ENCODE data around the gene ZNF236. TPM values are rescaled to one million over a fixed set of nuclear protein-coding genes. Genes with fewer than 3 reads are reported as not detected.

The ZNF236 gene
- total and polyA plus RNA-seq, 5 donors from 2014 or later: 5.5 to 26.1 (median 8.1) TPM

DNA sequence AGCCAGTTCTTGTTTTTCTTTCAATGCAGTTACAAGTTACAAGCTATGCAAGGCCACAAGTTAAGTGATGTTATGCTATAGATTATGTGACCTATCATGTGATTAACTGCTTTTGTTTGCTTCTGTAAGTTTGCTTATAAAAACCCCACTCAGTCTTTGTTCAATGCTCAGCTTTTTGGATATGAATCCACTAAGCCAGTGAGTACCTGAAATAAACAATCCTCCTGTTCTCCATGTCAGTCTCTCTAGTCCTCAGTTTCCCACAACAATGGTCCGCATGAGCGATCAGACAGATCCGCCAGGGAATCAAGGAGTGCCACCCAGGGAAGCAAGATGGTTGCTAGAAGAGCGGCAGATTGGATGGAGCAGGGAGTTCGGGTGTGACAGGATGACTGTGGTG is 30.7 kb upstream of the ZNF236 start:
- ATAC-seq (ENCODE audit: low read depth in 2 of 2): no peak
- H3K27ac Mint-ChIP-seq: peak overlapping the region in 1 of 3 donors; percentile 65

DNA sequence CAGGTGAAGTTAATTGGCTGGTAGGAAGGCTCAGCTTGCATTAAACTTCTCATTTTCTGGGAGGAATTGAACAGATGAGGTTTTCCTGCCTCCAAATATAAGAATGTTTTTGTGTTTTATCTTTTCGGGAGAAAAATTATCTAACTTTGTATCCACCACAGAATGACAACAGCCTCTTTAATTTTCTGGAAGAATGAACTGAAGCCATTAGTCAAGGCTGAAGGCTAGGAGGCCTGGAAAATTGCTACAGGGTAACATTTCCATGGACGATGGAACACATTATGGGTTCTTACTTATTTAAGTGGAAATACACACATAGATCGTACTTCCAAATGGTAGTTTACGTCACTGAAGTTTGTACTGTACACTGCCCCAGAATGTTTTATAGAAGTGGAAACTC is 28.0 kb upstream of the ZNF236 start:
- Histone ChIP-seq H3K9me3 (ENCODE audit: control insufficient read depth in 2 of 2, low read length in 2 of 2) (peaks cover 5 to 11% of the 10 kb centered on the region in 2 experiments), H3K27me3 (ENCODE audit: control insufficient read depth, insufficient read depth, low read length) (no peaks in the 10 kb centered on the region), H3K36me3 (ENCODE audit: control insufficient read depth, insufficient read depth, low read length) (no peaks in the 10 kb centered on the region), H3K27ac (ENCODE audit: insufficient read depth, low read length, poor library complexity, severe bottlenecking) (no peak overlapping the region), H3K4me1 (ENCODE audit: control insufficient read depth, insufficient read depth, low read length, poor library complexity, severe bottlenecking) (no peaks in the 10 kb centered on the region), H3K4me3 (ENCODE audit: low read depth, low read length) (no peak overlapping the region)
- no peak overlapping the region for H3K27ac Mint-ChIP-seq
- no peak overlapping the region for H3K4me3 Mint-ChIP-seq
- peaks cover 0 to 14% (median 6%) of the 10 kb centered on the region in 7 donors for H3K9me3 Mint-ChIP-seq
- H3K4me1 Mint-ChIP-seq: peaks cover 0 to 4% (median 0%) of the 10 kb centered on the region in 4 donors
- H3K36me3 Mint-ChIP-seq: no peaks in the 10 kb centered on the region
- peaks cover 30% of the 10 kb centered on the region for H3K27me3 Mint-ChIP-seq
- ATAC-seq (ENCODE audit: low read depth in 2 of 2) (no peak), DNase-seq (no peak)

More for the DNA sequence above, 30.7 kb upstream of the ZNF236 start:
- no peaks in the 10 kb centered on the region for H3K4me1 ChIP-seq (ENCODE audit: control insufficient read depth, insufficient read depth, low read length, poor library complexity, severe bottlenecking)
- H3K36me3 Mint-ChIP-seq: no peaks in the 10 kb centered on the region
- H3K9me3 Mint-ChIP-seq: peaks cover 0 to 12% (median 4%) of the 10 kb centered on the region in 7 donors
- no peak for DNase-seq
- no peaks in the 10 kb centered on the region for H3K36me3 ChIP-seq (ENCODE audit: control insufficient read depth, insufficient read depth, low read length)
- peaks cover 3 to 11% of the 10 kb centered on the region in 2 experiments for H3K9me3 ChIP-seq (ENCODE audit: control insufficient read depth in 2 of 2, low read length in 2 of 2)
- H3K4me1 Mint-ChIP-seq: peaks cover 0 to 12% (median 0%) of the 10 kb centered on the region in 4 donors
- no peak overlapping the region for H3K27ac ChIP-seq (ENCODE audit: insufficient read depth, low read length, poor library complexity, severe bottlenecking)
- H3K4me3 ChIP-seq (ENCODE audit: low read depth, low read length): no peak overlapping the region
- no peak overlapping the region for H3K4me3 Mint-ChIP-seq
- peaks cover 26% of the 10 kb centered on the region for H3K27me3 Mint-ChIP-seq
- no peaks in the 10 kb centered on the region for H3K27me3 ChIP-seq (ENCODE audit: control insufficient read depth, insufficient read depth, low read length)

DNA sequence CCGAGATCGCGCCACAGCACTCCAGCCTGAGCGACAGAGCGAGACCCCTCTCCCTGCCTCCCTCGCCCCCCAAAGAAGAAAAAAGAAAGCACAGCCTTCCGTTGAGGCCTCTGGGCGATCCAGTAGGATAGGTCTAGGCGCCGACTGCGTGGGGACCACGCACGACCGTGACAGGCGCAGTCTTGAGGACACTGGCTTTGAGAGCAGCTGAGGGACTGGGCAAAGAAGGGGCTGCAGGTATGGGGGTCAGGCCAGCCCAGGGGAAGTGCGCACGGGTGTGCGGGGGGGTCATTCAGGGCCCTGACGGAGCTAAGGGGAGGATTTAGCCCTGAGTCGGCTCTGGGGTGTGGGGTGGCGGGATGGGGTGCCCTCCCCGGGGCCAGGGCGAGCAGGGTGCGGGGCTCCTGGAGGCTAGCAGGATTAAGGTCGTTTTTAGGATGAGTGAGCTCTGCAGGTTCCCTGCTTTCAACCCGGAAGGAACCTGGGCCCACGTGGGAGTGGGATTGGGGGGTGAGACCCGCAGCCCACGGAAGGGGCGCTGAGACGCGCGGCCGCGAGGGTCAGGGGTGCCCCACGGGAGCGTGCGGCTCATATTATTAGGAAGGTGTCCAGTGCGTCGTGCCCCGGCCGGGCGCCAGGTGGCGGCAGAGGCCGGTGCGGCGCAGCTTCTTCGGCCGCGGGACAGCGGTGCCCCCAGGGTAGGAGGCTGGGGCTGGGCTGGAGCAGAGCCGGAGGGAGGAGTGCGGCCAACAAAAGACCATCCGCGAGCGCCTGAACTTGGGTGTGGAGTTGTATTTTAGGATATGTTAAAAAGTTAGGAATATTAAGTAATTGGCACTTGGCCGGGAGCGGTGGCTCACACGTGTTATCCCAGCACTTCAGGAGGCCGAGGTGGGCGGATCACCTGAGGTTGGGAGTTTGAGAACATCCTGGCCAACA is 20.5 kb upstream of the ZNF236 start:
- peaks cover 14% of the 10 kb centered on the region for H3K4me1 ChIP-seq (ENCODE audit: control insufficient read depth, insufficient read depth, low read length, poor library complexity, severe bottlenecking)
- H3K36me3 ChIP-seq (ENCODE audit: control insufficient read depth, insufficient read depth, low read length): no peaks in the 10 kb centered on the region
- Mint-ChIP-seq H3K27ac (no peak overlapping the region), H3K36me3 (no peaks in the 10 kb centered on the region), H3K4me3 (peak overlapping the region in 2 of 4 donors; percentile 56 to 72), H3K9me3 (peaks cover 0 to 4% (median 2%) of the 10 kb centered on the region in 7 donors), H3K4me1 (peaks cover 0 to 14% (median 9%) of the 10 kb centered on the region in 4 donors), H3K27me3 (peaks cover 13% of the 10 kb centered on the region)
- no peak overlapping the region for H3K27ac ChIP-seq (ENCODE audit: insufficient read depth, low read length, poor library complexity, severe bottlenecking)
- DNase-seq (peak in 2 of 3 donors; percentile 23 to 48), ATAC-seq (ENCODE audit: low read depth in 2 of 2) (peak; percentile 72 to 76)
- no peak overlapping the region for H3K4me3 ChIP-seq (ENCODE audit: low read depth, low read length)
- H3K9me3 ChIP-seq (ENCODE audit: control insufficient read depth in 2 of 2, low read length in 2 of 2): peaks cover 0 to 3% of the 10 kb centered on the region in 2 experiments
- peaks cover 2% of the 10 kb centered on the region for H3K27me3 ChIP-seq (ENCODE audit: control insufficient read depth, insufficient read depth, low read length)

DNA sequence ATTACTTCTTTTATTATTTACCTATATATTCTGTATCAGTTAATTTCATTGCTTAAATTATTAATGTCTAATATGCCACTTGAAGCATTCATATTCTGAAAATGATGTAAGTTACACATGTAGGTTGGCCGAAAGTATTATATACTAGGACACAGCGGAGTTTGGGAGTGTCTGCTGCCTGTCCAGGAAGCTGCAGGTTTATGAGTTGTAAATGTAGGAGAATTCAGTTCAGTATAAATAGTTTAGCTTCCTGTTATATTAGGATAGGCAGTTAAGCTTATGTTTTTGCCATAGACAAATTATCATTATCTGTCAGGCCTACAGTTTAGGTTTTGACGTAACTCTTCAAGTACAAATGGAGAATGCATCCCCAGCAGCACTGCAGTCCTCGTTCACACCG is 18.9 kb upstream of the ZNF236 start:
- no peak for DNase-seq
- H3K27me3 ChIP-seq (ENCODE audit: control insufficient read depth, insufficient read depth, low read length): peaks cover 2% of the 10 kb centered on the region
- no peak overlapping the region for H3K27ac ChIP-seq (ENCODE audit: insufficient read depth, low read length, poor library complexity, severe bottlenecking)
- Mint-ChIP-seq H3K27me3 (peaks cover 6% of the 10 kb centered on the region), H3K27ac (peak overlapping the region in 1 of 3 donors; percentile 78), H3K4me3 (peak overlapping the region in 2 of 4 donors; percentile 7 to 62), H3K4me1 (peaks cover 0 to 14% (median 9%) of the 10 kb centered on the region in 4 donors), H3K9me3 (peaks cover 0 to 2% (median 0%) of the 10 kb centered on the region in 7 donors), H3K36me3 (no peaks in the 10 kb centered on the region)
- ATAC-seq (ENCODE audit: low read depth in 2 of 2): no peak
- H3K4me3 ChIP-seq (ENCODE audit: low read depth, low read length): peak overlapping the region; percentile 59
- H3K9me3 ChIP-seq (ENCODE audit: control insufficient read depth in 2 of 2, low read length in 2 of 2): no peaks in the 10 kb centered on the region
- H3K4me1 ChIP-seq (ENCODE audit: control insufficient read depth, insufficient read depth, low read length, poor library complexity, severe bottlenecking): peaks cover 14% of the 10 kb centered on the region
- no peaks in the 10 kb centered on the region for H3K36me3 ChIP-seq (ENCODE audit: control insufficient read depth, insufficient read depth, low read length)

DNA sequence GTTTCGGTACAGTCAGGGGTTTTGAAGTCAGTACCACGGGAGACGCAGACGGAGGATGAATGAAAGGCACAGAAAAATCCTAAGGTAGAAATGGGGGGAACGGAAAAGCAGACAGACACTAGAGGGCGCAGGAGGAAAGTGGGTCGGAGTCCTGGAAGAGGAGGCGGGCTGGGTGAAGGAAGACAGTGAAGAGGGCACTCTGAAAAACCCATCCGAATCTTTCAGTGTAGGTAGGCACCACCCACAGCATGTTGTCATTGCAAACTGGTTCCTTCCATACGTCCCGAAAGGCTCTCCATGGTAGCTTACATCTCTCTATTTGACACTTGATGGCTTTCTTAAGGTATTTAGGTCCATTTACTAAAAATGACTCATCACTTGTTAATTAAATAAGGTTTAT is 18.5 kb upstream of the ZNF236 start:
- Histone ChIP-seq H3K4me3 (ENCODE audit: low read depth, low read length) (peak overlapping the region; percentile 59), H3K4me1 (ENCODE audit: control insufficient read depth, insufficient read depth, low read length, poor library complexity, severe bottlenecking) (peaks cover 14% of the 10 kb centered on the region), H3K27me3 (ENCODE audit: control insufficient read depth, insufficient read depth, low read length) (peaks cover 2% of the 10 kb centered on the region), H3K36me3 (ENCODE audit: control insufficient read depth, insufficient read depth, low read length) (no peaks in the 10 kb centered on the region), H3K9me3 (ENCODE audit: control insufficient read depth in 2 of 2, low read length in 2 of 2) (no peaks in the 10 kb centered on the region), H3K27ac (ENCODE audit: insufficient read depth, low read length, poor library complexity, severe bottlenecking) (no peak overlapping the region)
- H3K36me3 Mint-ChIP-seq: no peaks in the 10 kb centered on the region
- DNase-seq (peak; percentile 54 to 75 (median 66)), ATAC-seq (ENCODE audit: low read depth in 2 of 2) (peak; percentile 75 to 76)
- H3K4me3 Mint-ChIP-seq: peak overlapping the region in 2 of 4 donors; percentile 7 to 62
- H3K4me1 Mint-ChIP-seq: peaks cover 0 to 14% (median 9%) of the 10 kb centered on the region in 4 donors
- H3K27ac Mint-ChIP-seq: peak overlapping the region in 1 of 3 donors; percentile 78
- peaks cover 0 to 2% (median 0%) of the 10 kb centered on the region in 7 donors for H3K9me3 Mint-ChIP-seq
- H3K27me3 Mint-ChIP-seq: peaks cover 4% of the 10 kb centered on the region

DNA sequence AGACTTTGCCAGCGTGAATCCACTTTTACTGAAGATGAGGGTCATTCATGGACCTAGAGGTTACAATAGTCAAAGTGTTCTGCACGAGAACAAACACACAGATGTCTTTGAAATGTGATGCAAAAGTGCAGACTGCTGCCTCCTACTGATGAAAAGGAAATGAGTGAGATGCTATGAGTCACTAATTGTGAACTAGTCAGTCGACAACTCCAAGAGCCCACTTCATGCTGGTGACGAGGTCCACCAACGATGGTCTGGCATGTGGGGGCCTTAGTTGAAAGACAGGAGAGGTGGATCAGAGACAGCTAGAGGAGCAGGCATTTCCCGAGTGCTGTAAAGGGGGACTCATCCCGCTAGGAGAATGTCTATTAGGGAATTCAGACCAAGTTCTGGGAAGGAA is 17.1 kb upstream of the ZNF236 start:
- Histone ChIP-seq H3K4me3 (ENCODE audit: low read depth, low read length) (no peak overlapping the region), H3K27ac (ENCODE audit: insufficient read depth, low read length, poor library complexity, severe bottlenecking) (no peak overlapping the region), H3K27me3 (ENCODE audit: control insufficient read depth, insufficient read depth, low read length) (peaks cover 2% of the 10 kb centered on the region), H3K4me1 (ENCODE audit: control insufficient read depth, insufficient read depth, low read length, poor library complexity, severe bottlenecking) (peaks cover 14% of the 10 kb centered on the region), H3K9me3 (ENCODE audit: control insufficient read depth in 2 of 2, low read length in 2 of 2) (no peaks in the 10 kb centered on the region), H3K36me3 (ENCODE audit: control insufficient read depth, insufficient read depth, low read length) (no peaks in the 10 kb centered on the region)
- ATAC-seq (ENCODE audit: low read depth in 2 of 2) (no peak), DNase-seq (peak in 1 of 3 donors; percentile 24)
- Mint-ChIP-seq H3K4me1 (peaks cover 0 to 14% (median 9%) of the 10 kb centered on the region in 4 donors), H3K36me3 (peaks cover 4% of the 10 kb centered on the region), H3K9me3 (no peaks in the 10 kb centered on the region), H3K27me3 (no peaks in the 10 kb centered on the region), H3K27ac (peak overlapping the region in 1 of 3 donors; percentile 88), H3K4me3 (peak overlapping the region in 1 of 4 donors; percentile 5)

DNA sequence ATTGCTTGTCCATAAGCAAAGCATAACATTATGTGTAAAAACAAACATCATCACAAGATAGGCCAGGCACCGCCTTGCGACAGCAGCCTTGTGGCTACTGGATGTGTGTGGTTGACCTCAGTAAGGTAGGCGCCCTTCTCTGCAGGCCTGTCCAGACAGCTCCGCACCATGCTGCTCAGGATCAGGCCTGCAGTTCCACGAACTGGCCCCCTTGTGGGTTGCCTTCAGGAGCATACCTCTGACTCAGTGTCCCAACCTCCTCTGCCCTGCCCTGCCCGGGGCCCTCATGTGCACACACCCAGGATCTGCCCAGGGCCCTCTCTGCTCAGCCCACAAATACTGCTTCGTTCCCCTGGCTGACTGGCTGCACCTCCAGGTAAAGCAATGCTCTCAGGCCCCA is 16.1 kb upstream of the ZNF236 start:
- Histone ChIP-seq H3K4me3 (ENCODE audit: low read depth, low read length) (no peak overlapping the region), H3K27ac (ENCODE audit: insufficient read depth, low read length, poor library complexity, severe bottlenecking) (no peak overlapping the region), H3K27me3 (ENCODE audit: control insufficient read depth, insufficient read depth, low read length) (no peaks in the 10 kb centered on the region), H3K9me3 (ENCODE audit: control insufficient read depth in 2 of 2, low read length in 2 of 2) (no peaks in the 10 kb centered on the region), H3K4me1 (ENCODE audit: control insufficient read depth, insufficient read depth, low read length, poor library complexity, severe bottlenecking) (peaks cover 14% of the 10 kb centered on the region), H3K36me3 (ENCODE audit: control insufficient read depth, insufficient read depth, low read length) (no peaks in the 10 kb centered on the region)
- ATAC-seq (ENCODE audit: low read depth in 2 of 2) (no peak), DNase-seq (no peak)
- Mint-ChIP-seq H3K4me1 (peaks cover 0 to 14% (median 9%) of the 10 kb centered on the region in 4 donors), H3K36me3 (peaks cover 7% of the 10 kb centered on the region), H3K9me3 (no peaks in the 10 kb centered on the region), H3K27me3 (no peaks in the 10 kb centered on the region), H3K4me3 (no peak overlapping the region), H3K27ac (peak overlapping the region in 1 of 3 donors; percentile 60)

All from CD4-positive, CD25-positive, alpha-beta regulatory T cell (primary cell).